K562 (cell line): ENCODE measurements around the gene RHNO1. TPM values are rescaled to one million over a fixed set of nuclear protein-coding genes. Genes with fewer than 3 reads are reported as not detected.

Source experiments
- ATAC-seq: fragments of 200-7000 bp; cut with Tn5 transposase; 3 replicates; pipeline ENCODE4 v1.9.1; 2020; ENCODE audit warnings: moderate library complexity
- BruUV-seq: library from RNA; stranded (reverse); fragments of 400-500 nt; replicated peaks from 2 replicates; lab custom pipeline; 2021; lab: Mats Ljungman, UMichigan
- CTCF ChIA-PET: fragments of 300-600 bp; formaldehyde crosslinking; extraction: SDS; loops from one replicate; lab custom pipeline; 2021; ENCODE audit warnings: low intra/inter-chr PET ratio; lab: Yijun Ruan, JAX
- POLR2A ChIA-PET: fragments of 300-600, 350-650 bp; sonication (Branson Sonifier 250); formaldehyde crosslinking; extraction: SDS; loops from one replicate; lab custom pipeline; 2021; ENCODE audit warnings: antibody characterized with exemption, inconsistent platforms; lab: Yijun Ruan, JAX
- DNase-seq, 4 experiments: peaks; one replicate each; pipeline versions ENCODE4 v3.0.0 to v3.0.0-alpha.2; 2011 to 2018; ENCODE audit warnings: low spot score in 3 of 4, mixed read lengths in 3 of 4; ENCODE audit errors: extremely low read depth in 1 of 4
- FAIRE-seq: peaks from 2 replicates; lab custom pipeline; 2011; peaks lifted over from hg19 to GRCh38; lab: Jason Lieb, UNC
- H2AFZ ChIP-seq: 2 replicates; pipeline ENCODE4 v1.6.0; 2011; ENCODE audit warnings: low read depth, low read length, control low read depth, inconsistent platforms
- H3K27ac ChIP-seq: fragments of 200-600 bp; 3 replicates; pipeline ENCODE4 v1.8.0; 2011; ENCODE audit warnings: low read depth, mild to moderate bottlenecking, control low read depth, inconsistent platforms, low read length, moderate library complexity, mixed read lengths; ENCODE audit errors: extremely low read depth
- H3K27me3 ChIP-seq, 2 experiments: fragments of 300-600 bp in 1 of 2; 2 replicates in 1 of 2; 3 replicates in 1 of 2; pipeline versions ENCODE4 v1.6.0 to v1.8.0; 2011; ENCODE audit warnings: inconsistent platforms in 2 of 2, low read length in 2 of 2, mild to moderate bottlenecking in 1 of 2, mixed read lengths in 1 of 2, moderate library complexity in 1 of 2; ENCODE audit not compliant: control insufficient read depth in 2 of 2, insufficient read depth in 2 of 2
- H3K36me3 ChIP-seq: fragments of 300-600 bp; 3 replicates; pipeline ENCODE4 v1.8.0; 2011; ENCODE audit warnings: mild to moderate bottlenecking, low read length, inconsistent platforms; ENCODE audit not compliant: control insufficient read depth, insufficient read depth
- H3K4me1 ChIP-seq, 2 experiments: fragments of 200-600 bp in 1 of 2; replicated peaks in 1 of 2; 2 replicates in 1 of 2; 3 replicates in 1 of 2; pipeline versions ENCODE4 v1.5.1 to v1.8.0; 2011; ENCODE audit warnings: inconsistent platforms in 2 of 2, low read length in 2 of 2, mild to moderate bottlenecking in 1 of 2, mixed read lengths in 1 of 2, moderate library complexity in 1 of 2; ENCODE audit not compliant: control insufficient read depth in 2 of 2, insufficient read depth in 2 of 2
- H3K4me2 ChIP-seq: 2 replicates; pipeline ENCODE4 v1.6.1; 2011; ENCODE audit warnings: low read length, control low read depth, inconsistent platforms, mixed read lengths; ENCODE audit not compliant: insufficient read depth
- H3K4me3 ChIP-seq: fragments of 200-600 bp; sonication (generic), shearing (Covaris generic); 2 replicates; pipeline ENCODE4 v1.5.1; 2016; ENCODE audit warnings: control low read depth, inconsistent platforms
- H3K79me2 ChIP-seq: fragments of 200-600 bp; 3 replicates; pipeline ENCODE4 v1.8.0; 2011; ENCODE audit warnings: low read length, inconsistent platforms; ENCODE audit not compliant: control insufficient read depth, insufficient read depth
- H3K9ac ChIP-seq, 2 experiments: 2 replicates each; pipeline versions ENCODE4 v1.6.0 to v1.6.1; 2011; ENCODE audit warnings: low read depth in 2 of 2, low read length in 2 of 2, control low read depth in 1 of 2, inconsistent platforms in 1 of 2, mild to moderate bottlenecking in 1 of 2, mixed read lengths in 1 of 2; ENCODE audit not compliant: insufficient read depth in 1 of 2
- H3K9me1 ChIP-seq: one replicate; pipeline ENCODE4 v1.6.0; 2011; ENCODE audit warnings: inconsistent platforms, mild to moderate bottlenecking, low read length, moderate library complexity; ENCODE audit not compliant: control insufficient read depth, insufficient read depth
- H3K9me3 ChIP-seq: replicated peaks from 2 replicates; pipeline ENCODE4 v1.5.1; 2011; ENCODE audit warnings: low read depth, low read length, inconsistent platforms; ENCODE audit not compliant: control insufficient read depth, insufficient read depth
- H4K20me1 ChIP-seq: replicated peaks from 2 replicates; pipeline ENCODE4 v1.6.1; 2011; ENCODE audit warnings: low read length, inconsistent platforms, mixed read lengths; ENCODE audit not compliant: control insufficient read depth, insufficient read depth
- CCAR2 ChIP-seq: fragments of 200-400 bp; formaldehyde crosslinking; IDR thresholded peaks from 2 replicates; pipeline ENCODE4 v1.6.1; 2017; ENCODE audit warnings: mild to moderate bottlenecking, low read depth, low read length
- GTF2E2 ChIP-seq: fragments of 200-800 bp; sonication (Bioruptor generic); IDR thresholded peaks from 2 replicates; pipeline ENCODE4 v1.6.1; 2016; ENCODE audit warnings: missing genetic modification characterization, missing compliant biosample characterization
- HNRNPK ChIP-seq: fragments of 200-400 bp; formaldehyde crosslinking; IDR thresholded peaks from one replicate; pipeline ENCODE4 v1.6.1; 2018; ENCODE audit warnings: mild to moderate bottlenecking, low read depth, low read length; ENCODE audit not compliant: poor library complexity, severe bottlenecking
- IRF1 ChIP-seq: sonication (generic); formaldehyde crosslinking; IDR thresholded peaks from 2 replicates; pipeline ENCODE4 v1.8.0; 2022; ENCODE audit warnings: missing genetic modification reagents, mild to moderate bottlenecking, borderline replicate concordance
- MXD1 ChIP-seq: fragments of 250-450 bp; sonication (Bioruptor Pico); IDR thresholded peaks from 2 replicates; pipeline ENCODE4 v1.8.0; 2021; ENCODE audit warnings: borderline replicate concordance, mild to moderate bottlenecking, moderate library complexity; ENCODE audit not compliant: poor library complexity, severe bottlenecking
- PHF20 ChIP-seq: fragments of 450-650 bp; IDR thresholded peaks from 2 replicates; pipeline ENCODE4 v1.6.1; 2018; ENCODE audit not compliant: partially characterized antibody
- TFAM ChIP-seq: fragments of 250-450 bp; sonication (Bioruptor Pico); conservative IDR thresholded peaks from 2 replicates; pipeline ENCODE4 v1.5.0; 2021; ENCODE audit warnings: mild to moderate bottlenecking, moderate library complexity
- ZNF165 ChIP-seq: fragments of 250-450 bp; sonication (Bioruptor Pico); IDR thresholded peaks from 2 replicates; pipeline ENCODE4 v1.4.0; 2020; ENCODE audit warnings: borderline replicate concordance
- ZNF609 ChIP-seq: sonication (generic); formaldehyde crosslinking; IDR thresholded peaks from 2 replicates; pipeline ENCODE4 v1.8.1; 2023; ENCODE audit warnings: missing genetic modification reagents, mild to moderate bottlenecking, borderline replicate concordance
- ZSCAN29 ChIP-seq: fragments of 450-650 bp; IDR thresholded peaks from 2 replicates; pipeline ENCODE4 v1.6.1; 2017
- WGBS: fragments of 100-300 bp; shearing (Covaris generic); methylation state at CpG from one replicate; pipeline ENCODE4 v1.1.6; 2016; ENCODE audit warnings: low coverage, mixed read lengths; ENCODE audit not compliant: insufficient coverage; ENCODE audit errors: missing lambda C conversion rate; 5-methylcytosine and 5-hydroxymethylcytosine counted together
- in situ Hi-C: fragments of 300-500 bp; cut with MboI; formaldehyde crosslinking; loops from 4 replicates; pipeline ENCODE4 v1.15.0; 2018; ENCODE audit warnings: inconsistent platforms, mixed read lengths
- intact Hi-C: fragments of 100-400 bp; cut with micrococcal nuclease; formaldehyde crosslinking; loops from 2 replicates; pipeline ENCODE4 v1.14.2; 2022
- polyA plus RNA-seq, 8 experiments: library from polyadenylated mRNA; depleted of rRNA in 4 of 8; stranded (reverse) in 5 of 8; unstranded in 3 of 8; fragments of >200 nt; fragmentation: Nextera tagmentation in 2 of 8; fragmentation: Illumina TruSeq in 1 of 8; extraction: Ambion mirVana in 2 of 8; extraction: Trizol in 1 of 8; gene quantifications; 2 replicates each; pipeline versions ENCODE4 v1.2.1 to v1.2.3, GENCODE V29; 2011 to 2014; ENCODE audit warnings: inconsistent platforms in 1 of 8, missing spikeins in 1 of 8
- total RNA-seq, 7 experiments: library from RNA; depleted of rRNA in 6 of 7; stranded (reverse); fragments of >200 nt in 6 of 7; fragmentation: Illumina TruSeq in 2 of 7; extraction: Trizol in 2 of 7; gene quantifications; 2 replicates each; pipeline versions ENCODE4 v1.2.1 to v1.2.3, GENCODE V29; 2011 to 2021; ENCODE audit warnings: low replicate concordance in 1 of 7
- TF ChIP-seq, protein P1 (sequence below): IDR thresholded peaks from 2 replicates; pipeline ENCODE4 v1.6.1; 2014; ENCODE audit warnings: antibody characterized with exemption
- TF ChIP-seq, protein P2 (sequence below): fragments of 250-450 bp; sonication (Bioruptor Pico); IDR thresholded peaks from 2 replicates; pipeline ENCODE4 v1.8.0; 2022; ENCODE audit warnings: inconsistent platforms

The RHNO1 gene
- total and polyA plus RNA-seq, 9 of the 15 experiments (the other 6 are each of a cell fraction or from before 2014, with no cell fraction given), result 20.8 to 62.7 (median 28.8) TPM

GRCh38 chr12:2922329-2922728, 45.3 kb downstream of the RHNO1 start (continued):
- TF ChIP-seq HNRNPK, result no peak
- TF ChIP-seq MXD1 (CRISPR knock-in tag), result no peak

GRCh38 chr12:2923057-2923456, 46.0 kb downstream of the RHNO1 start:
- 95% methylated on average over 8 of the region's 9 CpGs for WGBS
- H3K79me2 ChIP-seq, result no peaks in the 10 kb centered on the region
- H3K9me1 ChIP-seq, result no peaks in the 10 kb centered on the region
- no peaks in the 10 kb centered on the region for H3K27me3 ChIP-seq
- no peaks in the 10 kb centered on the region for H3K4me1 ChIP-seq
- no peak for ATAC-seq
- H3K9me3 ChIP-seq, result no peaks in the 10 kb centered on the region
- no peak overlapping the region for H3K4me2 ChIP-seq
- no TSS peak for BruUV-seq
- DNase-seq, result no peak
- CTCF ChIA-PET, result no interaction called here
- FAIRE-seq, result no peak
- peaks cover 16% of the 10 kb centered on the region; the same call in 1 of the 3 replicates for H3K36me3 ChIP-seq
- H3K9ac ChIP-seq, result no peak overlapping the region
- H2AFZ ChIP-seq, result no peak overlapping the region
- in situ Hi-C loops (no loop called here), intact Hi-C loops (no loop called here)
- POLR2A ChIA-PET, result interaction anchor here (0.6 to 0.7 kb wide), 2 partner anchors 8 to 9 kb away, joined by 3 read pairs; no protein-coding TSS in a partner anchor
- H3K27ac ChIP-seq, result no peak overlapping the region
- no peaks in the 10 kb centered on the region for H4K20me1 ChIP-seq
- no peak overlapping the region for H3K4me3 ChIP-seq
- TF ChIP-seq TFAM (no peak), PHF20 (no peak), CCAR2 (no peak), GTF2E2 (no peak), IRF1 (CRISPR knock-in tag) (no peak), ZNF165 (CRISPR knock-in tag) (no peak), ZNF609 (no peak), ZSCAN29 (no peak)
- TF ChIP-seq, protein P1, sequence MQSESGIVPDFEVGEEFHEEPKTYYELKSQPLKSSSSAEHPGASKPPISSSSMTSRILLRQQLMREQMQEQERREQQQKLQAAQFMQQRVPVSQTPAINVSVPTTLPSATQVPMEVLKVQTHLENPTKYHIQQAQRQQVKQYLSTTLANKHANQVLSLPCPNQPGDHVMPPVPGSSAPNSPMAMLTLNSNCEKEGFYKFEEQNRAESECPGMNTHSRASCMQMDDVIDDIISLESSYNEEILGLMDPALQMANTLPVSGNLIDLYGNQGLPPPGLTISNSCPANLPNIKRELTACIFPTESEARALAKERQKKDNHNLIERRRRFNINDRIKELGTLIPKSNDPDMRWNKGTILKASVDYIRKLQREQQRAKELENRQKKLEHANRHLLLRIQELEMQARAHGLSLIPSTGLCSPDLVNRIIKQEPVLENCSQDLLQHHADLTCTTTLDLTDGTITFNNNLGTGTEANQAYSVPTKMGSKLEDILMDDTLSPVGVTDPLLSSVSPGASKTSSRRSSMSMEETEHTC, result no peak
- TF ChIP-seq, protein P2, sequence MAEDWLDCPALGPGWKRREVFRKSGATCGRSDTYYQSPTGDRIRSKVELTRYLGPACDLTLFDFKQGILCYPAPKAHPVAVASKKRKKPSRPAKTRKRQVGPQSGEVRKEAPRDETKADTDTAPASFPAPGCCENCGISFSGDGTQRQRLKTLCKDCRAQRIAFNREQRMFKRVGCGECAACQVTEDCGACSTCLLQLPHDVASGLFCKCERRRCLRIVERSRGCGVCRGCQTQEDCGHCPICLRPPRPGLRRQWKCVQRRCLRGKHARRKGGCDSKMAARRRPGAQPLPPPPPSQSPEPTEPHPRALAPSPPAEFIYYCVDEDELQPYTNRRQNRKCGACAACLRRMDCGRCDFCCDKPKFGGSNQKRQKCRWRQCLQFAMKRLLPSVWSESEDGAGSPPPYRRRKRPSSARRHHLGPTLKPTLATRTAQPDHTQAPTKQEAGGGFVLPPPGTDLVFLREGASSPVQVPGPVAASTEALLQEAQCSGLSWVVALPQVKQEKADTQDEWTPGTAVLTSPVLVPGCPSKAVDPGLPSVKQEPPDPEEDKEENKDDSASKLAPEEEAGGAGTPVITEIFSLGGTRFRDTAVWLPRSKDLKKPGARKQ (CRISPR knock-in tag), result no peak
